DMS 273 (cell line): ENCODE measurements around the gene TMEM239.
"Not testable (repeated sequence)": the region's sequence is repeated elsewhere in the genome, so short reads cannot be mapped to it uniquely, and the experiment has no call there.

Source experiments
- DNase-seq: peaks from one replicate; lab custom pipeline; 2025; ENCODE audit not compliant: unreplicated experiment; lab: John Stamatoyannopoulos, UW

The TMEM239 gene

GRCh38 chr20:2820084-2820895 is 4.1 kb downstream of the TMEM239 start:
- no peak for DNase-seq

DNA sequence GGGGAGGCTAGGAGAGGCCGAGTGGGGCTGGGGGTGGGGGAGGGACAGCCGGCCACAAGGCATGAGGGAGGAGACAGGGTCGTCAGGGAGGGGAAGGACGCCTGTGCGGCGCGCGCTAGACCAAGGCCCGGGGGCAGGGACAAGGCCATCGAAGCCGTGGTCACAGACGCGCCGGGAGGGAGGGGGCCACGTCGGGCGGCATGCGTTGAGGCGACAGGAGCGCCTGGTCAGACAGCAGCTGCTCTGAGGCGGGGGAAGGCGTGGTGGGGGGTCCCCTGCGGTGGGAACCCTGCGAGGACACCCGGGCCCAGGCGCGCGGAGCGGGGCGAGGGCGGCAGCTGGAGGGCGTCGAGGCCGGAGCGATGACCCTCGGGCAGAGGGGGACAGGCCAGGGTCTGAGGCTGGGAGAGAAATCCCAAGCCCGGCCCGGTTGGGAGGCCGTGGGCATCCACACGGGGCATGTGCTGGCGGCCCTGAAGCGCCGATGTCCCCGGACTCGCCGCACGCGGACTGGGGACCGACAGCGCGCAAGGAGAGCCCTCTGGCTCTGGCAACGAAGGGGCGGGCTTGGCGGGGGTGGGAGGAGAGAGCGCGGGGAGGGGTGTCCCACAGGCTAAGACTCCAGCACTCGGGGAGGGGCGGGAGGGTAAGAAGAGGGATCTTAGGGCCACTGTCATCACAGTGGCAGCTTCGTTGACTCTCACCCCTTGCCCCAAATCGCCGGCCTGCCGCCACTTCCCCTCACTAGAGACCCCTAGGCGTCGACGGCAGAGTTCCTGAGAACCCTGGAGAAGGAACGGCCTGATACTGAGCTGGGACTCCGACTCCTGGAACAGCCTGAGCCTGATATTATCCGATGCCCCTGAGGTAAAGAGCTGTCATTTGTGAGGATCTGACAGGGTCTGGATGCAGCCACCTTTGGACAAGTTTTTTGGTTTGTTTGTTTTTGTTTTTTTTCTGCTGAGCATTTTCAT is 5.0 kb downstream of the TMEM239 start:
- DNase-seq: no peak

- no peak for DNase-seq
Measured at GRCh38 chr20:2822073-2822472, 5.9 kb downstream of the TMEM239 start.

GRCh38 chr20:2825761-2826160 is 9.6 kb downstream of the TMEM239 start:
- no peak for DNase-seq

DNA sequence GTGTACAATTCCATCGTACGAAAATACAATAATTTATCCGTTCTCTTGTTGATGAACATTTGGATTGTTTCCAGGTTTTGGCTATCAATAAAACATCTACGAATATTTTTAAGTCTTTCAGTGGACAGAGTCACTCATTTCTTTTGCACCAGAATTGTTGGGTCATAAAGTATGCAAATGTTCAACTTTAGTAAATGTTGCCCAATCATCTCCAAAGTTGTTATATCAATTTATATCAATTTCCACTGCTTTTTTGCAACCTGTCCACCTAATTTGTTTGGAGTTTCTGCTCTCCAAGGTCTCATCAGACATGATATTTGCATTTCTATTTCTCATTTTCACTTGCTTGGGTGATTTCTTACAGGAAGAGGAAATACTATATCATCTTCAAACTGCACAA is 10.5 kb downstream of the TMEM239 start:
- no peak for DNase-seq

GRCh38 chr20:2829376-2829775 is 13.2 kb downstream of the TMEM239 start:
- DNase-seq: no peak

DNA sequence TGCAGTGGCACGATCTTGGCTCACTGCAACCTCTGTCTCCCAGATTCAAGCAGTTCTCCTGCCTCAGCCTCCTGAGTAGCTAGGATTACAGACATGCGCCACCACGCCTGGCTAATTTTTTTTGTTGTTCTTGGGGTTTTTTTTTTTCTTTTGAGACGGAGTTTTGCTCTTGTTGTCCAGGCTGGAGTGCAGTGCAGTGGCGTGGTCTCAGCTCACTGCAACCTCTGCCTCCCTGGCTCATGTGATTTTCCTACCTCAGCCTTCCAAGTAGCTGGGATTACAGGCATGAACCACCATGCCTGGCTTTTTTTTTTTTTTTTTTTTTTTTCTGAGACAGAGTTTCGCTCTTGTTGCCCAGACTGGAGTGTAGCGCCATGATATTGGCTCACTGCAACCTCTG is 15.0 kb downstream of the TMEM239 start:
- DNase-seq: not testable (repeated sequence)

GRCh38 chr20:2833761-2834160 is 17.6 kb downstream of the TMEM239 start:
- no peak for DNase-seq

DNA sequence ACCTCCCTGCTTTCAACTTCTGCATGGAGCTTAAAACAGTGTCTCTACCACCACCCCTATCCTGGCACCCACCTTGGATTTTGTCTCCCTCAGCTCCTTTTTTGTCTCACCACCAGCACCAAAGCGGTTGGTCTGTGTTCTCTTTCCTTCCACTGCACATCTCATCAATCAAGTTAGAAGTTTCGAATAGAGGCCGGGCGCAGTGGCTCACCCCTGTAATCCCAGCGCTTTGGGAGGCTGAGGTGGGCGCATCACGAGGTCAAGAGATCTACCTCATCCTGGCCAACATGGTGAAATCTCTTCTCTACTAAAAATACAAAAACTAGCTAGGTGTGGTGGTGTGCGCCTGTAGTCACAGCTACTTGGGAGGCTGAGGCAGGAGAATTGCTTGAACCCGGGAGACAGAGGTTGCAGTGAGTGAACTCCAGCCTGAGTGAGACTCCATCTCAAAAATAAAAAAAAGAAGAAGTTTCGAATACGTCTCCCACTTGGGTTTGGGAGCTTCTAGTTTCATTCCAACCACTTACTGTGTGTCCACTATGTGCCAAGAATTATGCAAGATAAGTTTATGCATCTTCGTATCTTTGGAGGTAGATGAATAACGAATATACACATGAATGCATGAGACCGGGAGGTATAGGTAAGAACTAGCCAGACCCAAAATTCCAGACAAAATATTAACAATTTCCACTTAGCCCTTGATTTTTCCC is 18.4 kb downstream of the TMEM239 start:
- DNase-seq: no peak

DNA sequence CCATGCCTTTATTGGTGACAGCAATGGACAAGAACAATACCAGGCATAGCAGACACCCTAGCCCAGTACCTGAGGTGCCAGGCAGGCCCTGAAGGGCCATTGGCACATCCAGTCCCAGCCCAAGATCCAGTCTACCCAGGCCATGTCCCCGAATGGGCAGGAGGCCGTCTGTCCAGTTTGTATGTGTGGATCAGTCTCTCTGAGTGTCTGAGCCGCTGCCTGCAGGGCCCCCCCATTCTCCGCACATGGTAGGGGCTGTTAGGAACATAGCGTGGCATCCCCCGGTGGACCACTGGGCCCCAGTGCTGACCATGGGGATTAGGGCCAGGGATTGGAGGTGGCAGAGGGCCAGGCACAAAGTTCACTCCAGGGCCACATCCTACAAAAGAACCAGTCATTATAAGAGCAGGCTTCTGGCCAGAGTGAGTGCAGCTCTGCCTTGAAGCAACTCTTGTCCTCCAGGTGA is 19.2 kb downstream of the TMEM239 start:
- DNase-seq: no peak

GRCh38 chr20:2836035-2836434 is 19.9 kb downstream of the TMEM239 start:
- DNase-seq: no peak

DNA sequence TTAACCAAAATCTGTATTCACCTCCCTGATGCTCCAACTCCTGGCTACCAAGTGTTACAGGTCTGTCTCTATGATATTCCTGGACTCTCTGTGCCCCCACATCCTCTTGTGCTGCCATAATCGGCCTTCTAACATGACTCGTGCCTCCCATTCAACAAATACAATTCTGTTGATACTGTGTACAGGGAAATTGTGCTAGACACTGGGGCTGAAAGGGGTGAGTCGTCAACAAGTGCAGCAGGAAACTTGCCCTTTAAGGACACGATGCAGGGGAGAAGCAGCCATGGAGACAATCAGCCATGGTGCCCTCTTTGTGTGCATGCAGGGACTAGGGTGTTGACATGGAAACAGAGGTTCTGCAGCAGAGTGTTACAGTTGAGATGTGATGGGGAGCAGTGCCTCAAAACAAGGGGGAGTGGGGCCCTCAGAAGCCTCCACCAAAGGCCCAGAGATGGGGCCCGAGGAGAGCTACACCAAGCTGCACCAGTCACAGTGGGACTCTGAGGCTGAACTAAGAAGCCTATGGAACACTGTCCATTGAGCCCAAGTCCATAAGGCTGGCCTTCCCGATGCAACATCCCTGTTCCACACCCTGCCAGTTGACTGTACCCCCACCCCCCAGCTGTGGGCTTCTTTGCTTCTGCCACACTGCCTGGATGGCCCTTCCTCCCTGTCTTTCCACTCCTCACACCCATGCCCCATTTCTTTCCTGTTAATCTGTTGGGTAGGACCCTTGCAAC is 21.2 kb downstream of the TMEM239 start:
- no peak for DNase-seq

- no peak for DNase-seq
Measured at GRCh38 chr20:2838170-2838797, 22.1 kb downstream of the TMEM239 start.

DNA sequence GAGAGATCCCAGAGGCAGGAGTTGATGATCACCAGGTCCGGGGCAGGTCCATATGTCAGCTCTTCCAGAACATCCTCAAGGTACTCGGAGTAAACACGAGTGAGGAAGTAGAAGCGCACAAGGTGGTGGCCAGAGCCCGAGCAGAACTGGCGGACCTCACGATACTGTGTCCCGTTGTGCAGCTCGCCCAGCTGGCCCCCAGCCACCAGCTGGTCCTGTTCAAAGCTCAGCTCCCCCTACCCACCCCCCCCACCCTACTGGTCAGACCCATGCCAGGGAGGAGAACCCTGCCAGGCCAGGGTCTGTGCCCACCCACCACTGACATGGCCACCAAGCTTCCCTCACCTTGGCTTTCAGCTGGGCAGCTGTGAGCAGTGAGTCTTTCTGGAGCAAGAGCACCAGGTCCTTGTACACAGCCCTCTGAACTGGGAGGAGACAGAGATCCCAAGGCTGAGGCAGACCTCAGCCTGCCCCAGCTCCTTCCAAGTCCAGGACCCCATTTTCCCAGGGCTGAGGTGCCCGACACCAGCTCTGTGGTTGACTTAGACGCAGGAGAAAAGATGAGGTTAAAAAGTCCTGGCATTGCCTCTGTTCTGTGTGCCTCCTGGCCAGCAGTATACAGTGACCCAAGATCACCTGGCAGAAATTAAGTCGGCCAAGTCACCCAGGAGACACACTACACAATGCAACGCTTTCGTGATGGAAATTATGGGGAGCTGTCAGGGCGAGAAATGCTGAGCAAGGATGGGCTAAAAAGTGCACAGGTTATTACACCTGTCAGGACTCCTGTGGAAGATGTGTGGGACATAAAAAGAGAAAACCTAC is 22.9 kb downstream of the TMEM239 start:
- no peak for DNase-seq

- no peak for DNase-seq
Measured at GRCh38 chr20:2839732-2840137, 23.6 kb downstream of the TMEM239 start.

DNA sequence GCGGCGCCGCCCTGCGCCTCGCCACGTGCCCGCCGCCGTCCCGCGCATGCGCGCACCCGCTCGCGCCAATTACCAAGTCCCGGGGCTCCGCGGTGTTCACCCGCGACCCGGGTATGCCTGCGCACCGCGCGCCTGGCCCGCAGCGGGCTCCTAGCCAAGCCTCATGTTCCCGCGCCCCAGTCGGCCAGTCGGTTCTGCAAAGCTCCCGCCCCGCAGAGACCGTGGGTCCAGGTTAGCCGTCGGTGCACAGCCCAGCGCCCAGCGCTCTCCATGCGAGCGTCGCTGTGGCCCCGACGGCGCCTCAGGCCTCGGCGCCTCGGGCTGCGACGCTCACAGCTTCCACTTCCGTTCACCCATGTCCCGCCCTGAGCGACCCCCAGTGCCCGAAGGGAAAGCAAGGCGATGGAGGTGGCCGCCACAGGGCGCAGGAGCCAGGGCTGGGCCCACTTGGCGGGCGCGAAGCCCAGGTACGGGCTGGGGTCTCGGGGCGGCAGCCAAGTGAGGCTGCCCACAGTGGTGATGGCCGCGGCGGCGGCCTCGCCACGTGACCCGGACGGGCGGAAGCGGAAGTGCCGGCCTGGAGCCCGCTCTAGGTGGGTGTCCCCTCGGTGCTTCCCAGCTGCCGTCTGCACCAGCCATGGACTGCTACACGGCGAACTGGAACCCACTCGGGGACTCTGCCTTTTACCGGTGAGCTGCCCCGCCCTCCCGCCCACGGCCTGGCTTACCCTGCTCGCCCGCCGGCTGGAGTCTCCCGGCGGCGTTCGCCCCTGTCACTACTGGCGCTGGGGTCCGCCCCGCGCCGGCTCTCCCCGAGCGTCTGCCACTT is 24.2 kb downstream of the TMEM239 start, which contains the start of the genes PCED1A and VPS16:
PCED1A (minus strand) TSS at position 518 of the 829 bp plus-strand sequence. CDS start 743 bp downstream, outside the sequence.
VPS16 (plus strand) TSS at position 608 of the 829 bp plus-strand sequence; CDS start at position 638, 30 bp downstream.
- DNase-seq: peak; percentile 95

- peak; percentile 66 for DNase-seq
Measured at GRCh38 chr20:2840967-2841531, 24.9 kb downstream of the TMEM239 start.

DNA sequence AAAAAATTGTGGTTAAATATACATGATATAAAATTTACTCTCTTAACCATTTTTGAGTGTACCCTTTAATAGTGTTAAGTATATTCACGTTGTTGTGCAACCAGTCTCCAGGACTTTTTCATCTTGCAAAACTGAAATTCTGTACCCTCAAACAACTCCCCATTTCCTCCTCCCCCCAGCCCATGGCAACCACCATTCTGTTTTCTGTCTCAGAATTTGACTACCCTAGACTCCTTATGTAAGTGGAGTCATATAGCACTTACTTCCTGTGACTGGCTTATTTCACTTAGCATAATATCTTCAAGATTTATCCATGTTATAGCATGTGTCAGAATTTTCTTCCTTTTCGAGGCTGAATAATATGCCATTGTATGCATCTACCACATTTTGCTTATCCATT is 29.4 kb downstream of the TMEM239 start:
- no peak for DNase-seq
